Activated naive CD8-positive, alpha-beta T cell (primary cell): ENCODE measurements around the gene XAF1.

ENCODE experiments used
- H3K27ac Mint-ChIP-seq: one replicate; pipeline ENCODE4 v1.8.0; 2021; ENCODE audit warnings: mixed read lengths
- H3K27me3 Mint-ChIP-seq: one replicate; pipeline ENCODE4 v1.8.0; 2021; ENCODE audit warnings: mixed read lengths
- H3K36me3 Mint-ChIP-seq: one replicate; pipeline ENCODE4 v1.8.0; 2021; ENCODE audit warnings: mixed read lengths
- H3K4me1 Mint-ChIP-seq: one replicate; pipeline ENCODE4 v1.8.0; 2021; ENCODE audit warnings: low read depth, mixed read lengths
- H3K4me3 Mint-ChIP-seq: one replicate; pipeline ENCODE4 v1.8.0; 2021; ENCODE audit warnings: mild to moderate bottlenecking, mixed read lengths
- H3K9me3 Mint-ChIP-seq: one replicate; pipeline ENCODE4 v1.8.0; 2021; ENCODE audit warnings: low read depth, mixed read lengths

The XAF1 gene

GRCh38 chr17:6755731-6756184 is at the start of gene XAF1:
Gene XAF1, plus strand, starts transcription at chr17:6756046. Its CDS starts 33 bp downstream, at chr17:6756079.
- peaks cover 15% of the 10 kb centered on the region for H3K36me3 Mint-ChIP-seq
- H3K27ac Mint-ChIP-seq, result peak within 1 kb of the TSS; percentile 93
- peaks cover 69% of the 10 kb centered on the region for H3K4me1 Mint-ChIP-seq
- peak within 1 kb of the TSS; percentile 95 for H3K4me3 Mint-ChIP-seq
- no peaks in the 10 kb centered on the region for H3K27me3 Mint-ChIP-seq
- H3K9me3 Mint-ChIP-seq, result no peaks in the 10 kb centered on the region

GRCh38 chr17:6706499-6706898 is 49.3 kb upstream of the XAF1 start:
- Mint-ChIP-seq H3K27me3 (peaks cover 9% of the 10 kb centered on the region), H3K4me3 (no peak overlapping the region), H3K36me3 (no peaks in the 10 kb centered on the region), H3K9me3 (no peaks in the 10 kb centered on the region), H3K4me1 (peaks cover 2% of the 10 kb centered on the region), H3K27ac (no peak overlapping the region)

- H3K4me3 Mint-ChIP-seq, result no peak overlapping the region
- peaks cover 12% of the 10 kb centered on the region for H3K27me3 Mint-ChIP-seq
- no peaks in the 10 kb centered on the region for H3K9me3 Mint-ChIP-seq
Observed at GRCh38 chr17:6706996-6707395, 48.9 kb upstream of the XAF1 start.

GRCh38 chr17:6708357-6708961 is 47.4 kb upstream of the XAF1 start:
- Mint-ChIP-seq H3K4me1 (peaks cover 11% of the 10 kb centered on the region), H3K4me3 (no peak overlapping the region), H3K27me3 (peaks cover 20% of the 10 kb centered on the region), H3K36me3 (no peaks in the 10 kb centered on the region), H3K9me3 (no peaks in the 10 kb centered on the region), H3K27ac (no peak overlapping the region)

More at GRCh38 chr17:6706996-6707395, 48.9 kb upstream of the XAF1 start:
- no peaks in the 10 kb centered on the region for H3K36me3 Mint-ChIP-seq
- no peak overlapping the region for H3K27ac Mint-ChIP-seq
- peaks cover 3% of the 10 kb centered on the region for H3K4me1 Mint-ChIP-seq

- Mint-ChIP-seq H3K36me3 (no peaks in the 10 kb centered on the region), H3K9me3 (no peaks in the 10 kb centered on the region), H3K4me1 (peaks cover 17% of the 10 kb centered on the region), H3K4me3 (no peak overlapping the region), H3K27me3 (peaks cover 21% of the 10 kb centered on the region), H3K27ac (no peak overlapping the region)
Observed at GRCh38 chr17:6710317-6710716, 45.5 kb upstream of the XAF1 start.

- Mint-ChIP-seq H3K9me3 (no peaks in the 10 kb centered on the region), H3K27ac (no peak overlapping the region), H3K27me3 (peaks cover 29% of the 10 kb centered on the region), H3K36me3 (no peaks in the 10 kb centered on the region), H3K4me1 (peaks cover 17% of the 10 kb centered on the region), H3K4me3 (no peak overlapping the region)
Observed at GRCh38 chr17:6711081-6711674, 44.7 kb upstream of the XAF1 start.

- Mint-ChIP-seq H3K9me3 (no peaks in the 10 kb centered on the region), H3K27ac (no peak overlapping the region), H3K27me3 (peaks cover 31% of the 10 kb centered on the region), H3K36me3 (no peaks in the 10 kb centered on the region), H3K4me3 (no peak overlapping the region), H3K4me1 (peaks cover 17% of the 10 kb centered on the region)
Observed at GRCh38 chr17:6711681-6712057, 44.2 kb upstream of the XAF1 start.

GRCh38 chr17:6712058-6712853 is 43.6 kb upstream of the XAF1 start:
- Mint-ChIP-seq H3K36me3 (no peaks in the 10 kb centered on the region), H3K27ac (no peak overlapping the region), H3K27me3 (peaks cover 33% of the 10 kb centered on the region), H3K4me1 (peaks cover 17% of the 10 kb centered on the region), H3K4me3 (peak overlapping the region; percentile 62), H3K9me3 (no peaks in the 10 kb centered on the region)

GRCh38 chr17:6712854-6713129 is 43.1 kb upstream of the XAF1 start:
- Mint-ChIP-seq H3K27ac (no peak overlapping the region), H3K4me3 (peak overlapping the region; percentile 78), H3K36me3 (no peaks in the 10 kb centered on the region), H3K9me3 (no peaks in the 10 kb centered on the region), H3K27me3 (peaks cover 37% of the 10 kb centered on the region), H3K4me1 (peaks cover 17% of the 10 kb centered on the region)

GRCh38 chr17:6713130-6713917 is 42.5 kb upstream of the XAF1 start, which contains the start of gene SLC13A5:
Gene SLC13A5, minus strand, starts transcription at chr17:6713369. Its CDS starts 36 bp downstream, at chr17:6713333.
- no peak within 1 kb of the TSS for H3K27ac Mint-ChIP-seq
- no peaks in the 10 kb centered on the region for H3K36me3 Mint-ChIP-seq
- H3K4me1 Mint-ChIP-seq, result peaks cover 17% of the 10 kb centered on the region
- peak within 1 kb of the TSS; percentile 81 for H3K4me3 Mint-ChIP-seq
- peaks cover 39% of the 10 kb centered on the region for H3K27me3 Mint-ChIP-seq
- H3K9me3 Mint-ChIP-seq, result no peaks in the 10 kb centered on the region

- Mint-ChIP-seq H3K9me3 (no peaks in the 10 kb centered on the region), H3K4me1 (peaks cover 17% of the 10 kb centered on the region), H3K36me3 (no peaks in the 10 kb centered on the region), H3K27me3 (peaks cover 38% of the 10 kb centered on the region), H3K27ac (no peak overlapping the region), H3K4me3 (peak overlapping the region; percentile 81)
Observed at GRCh38 chr17:6713918-6714271, 42.0 kb upstream of the XAF1 start.

- H3K9me3 Mint-ChIP-seq, result no peaks in the 10 kb centered on the region
Observed at GRCh38 chr17:6714315-6714874, 41.5 kb upstream of the XAF1 start.

GRCh38 chr17:6716736-6717135 is 39.1 kb upstream of the XAF1 start:
- Mint-ChIP-seq H3K4me3 (no peak overlapping the region), H3K27me3 (peaks cover 37% of the 10 kb centered on the region), H3K9me3 (no peaks in the 10 kb centered on the region), H3K36me3 (peaks cover under 1% of the 10 kb centered on the region), H3K27ac (no peak overlapping the region), H3K4me1 (peaks cover 17% of the 10 kb centered on the region)

More at GRCh38 chr17:6714315-6714874, 41.5 kb upstream of the XAF1 start:
- Mint-ChIP-seq H3K4me1 (peaks cover 17% of the 10 kb centered on the region), H3K4me3 (peak overlapping the region; percentile 81), H3K27ac (no peak overlapping the region), H3K36me3 (no peaks in the 10 kb centered on the region), H3K27me3 (peaks cover 38% of the 10 kb centered on the region)

- H3K4me3 Mint-ChIP-seq, result no peak overlapping the region
- peaks cover 31% of the 10 kb centered on the region for H3K27me3 Mint-ChIP-seq
- H3K9me3 Mint-ChIP-seq, result no peaks in the 10 kb centered on the region
- H3K4me1 Mint-ChIP-seq, result no peaks in the 10 kb centered on the region
- H3K36me3 Mint-ChIP-seq, result peaks cover 2% of the 10 kb centered on the region
- no peak overlapping the region for H3K27ac Mint-ChIP-seq
Observed at GRCh38 chr17:6721744-6722143, 34.1 kb upstream of the XAF1 start.
